OCI-LY1 (cell line): ENCODE measurements around the gene JADE3.

Experiments
- CTCF ChIP-seq: fragments of 200-600 bp; sonication (generic), shearing (Covaris generic); IDR thresholded peaks from 2 replicates; pipeline ENCODE4 v1.5.1; 2017; ENCODE audit warnings: mild to moderate bottlenecking, antibody characterized with exemption, low read length, moderate library complexity, mixed read lengths
- EZH2 ChIP-seq: fragments of 200-600 bp; sonication (generic), shearing (Covaris generic); IDR thresholded peaks from 2 replicates; pipeline ENCODE4 v1.8.0; 2017; ENCODE audit warnings: borderline replicate concordance, mixed run types, mild to moderate bottlenecking, antibody characterized with exemption, low read length, moderate library complexity, mixed read lengths

DNA sequence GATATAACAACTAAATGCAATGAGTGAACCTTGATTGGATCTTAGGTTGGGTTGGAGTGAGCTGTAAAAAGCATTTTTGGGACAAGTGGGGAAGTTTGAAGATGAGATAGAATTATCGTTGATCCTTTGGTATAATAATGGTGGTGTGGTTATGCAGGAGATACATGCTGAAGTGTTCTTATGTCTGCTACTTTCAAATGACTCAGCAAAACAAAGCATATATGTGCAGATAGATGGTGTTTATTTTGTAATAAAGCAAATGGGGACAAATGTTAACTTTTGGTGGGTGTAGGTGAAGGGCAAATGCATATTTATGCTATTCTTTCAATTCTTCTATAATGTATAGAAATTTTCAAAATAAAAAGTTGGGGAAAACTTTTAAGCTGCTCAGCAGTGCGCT, 49.1 kb upstream of the JADE3 start:
- TF ChIP-seq CTCF (no peak), EZH2 (no peak)
